HG02981 (cell line): ENCODE data around the gene PXN.
"Not testable (repeated sequence)": the region's sequence is repeated elsewhere in the genome, so short reads cannot be mapped to it uniquely, and the experiment has no call there.

ENCODE experiments used
- ATAC-seq: cut with Tn5 transposase; IDR thresholded peaks from one replicate; pipeline ENCODE4 v1.9.1; 2021; ENCODE audit warnings: mild to moderate bottlenecking, moderate library complexity; ENCODE audit not compliant: unreplicated experiment

PXN gene

DNA sequence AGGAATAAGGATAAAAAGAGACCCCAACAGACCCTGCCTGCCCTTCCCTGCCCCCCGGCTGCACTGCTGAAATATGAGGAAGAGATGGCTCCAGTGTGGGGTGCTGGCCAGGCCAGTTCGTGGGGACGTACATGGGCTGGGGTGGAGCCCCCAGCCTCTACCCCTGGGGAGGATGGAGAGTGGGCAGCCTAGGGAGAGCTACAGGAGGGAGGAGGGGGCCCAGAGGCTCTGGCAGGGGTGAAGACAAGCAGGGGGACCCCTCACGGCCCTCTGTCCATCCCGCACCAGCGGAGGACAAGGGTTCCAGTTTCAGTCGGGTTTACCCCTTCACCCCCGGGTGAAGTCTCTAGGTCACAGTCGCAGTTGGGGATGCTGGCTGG lies 53.6 kb downstream of the PXN start:
- ATAC-seq = no peak

DNA sequence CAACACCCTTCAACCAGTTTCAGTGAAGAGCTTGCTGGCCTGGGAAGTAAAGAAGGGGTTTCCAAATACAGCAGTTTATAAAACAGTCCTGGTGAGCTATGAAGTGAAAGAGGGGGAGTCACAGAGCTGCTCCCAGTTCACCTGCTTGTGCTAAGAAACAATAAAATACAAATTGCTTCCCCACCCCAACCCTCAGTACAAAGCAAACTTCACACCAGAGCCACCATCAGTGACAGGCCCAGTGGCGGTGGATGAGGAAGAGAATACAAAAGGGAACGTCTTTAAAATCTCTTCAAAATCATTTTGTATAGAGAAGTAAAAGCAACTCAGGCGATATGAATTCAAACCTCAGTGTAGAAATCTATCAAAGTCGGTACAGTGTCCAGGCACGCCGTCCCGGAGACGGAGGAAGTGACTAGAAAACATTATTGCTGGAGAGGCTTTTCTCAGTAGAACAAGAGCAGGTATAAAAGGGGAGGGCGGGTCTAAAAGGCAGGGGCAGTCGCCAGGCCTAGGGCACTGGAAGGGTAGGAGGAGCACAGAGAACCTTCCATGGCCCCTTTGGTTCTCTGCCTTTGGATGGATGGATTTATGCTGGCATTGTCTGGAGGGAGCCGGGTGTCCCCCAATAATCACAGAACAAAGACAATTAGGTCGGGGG lies 54.2 kb downstream of the PXN start:
- no peak for ATAC-seq

DNA sequence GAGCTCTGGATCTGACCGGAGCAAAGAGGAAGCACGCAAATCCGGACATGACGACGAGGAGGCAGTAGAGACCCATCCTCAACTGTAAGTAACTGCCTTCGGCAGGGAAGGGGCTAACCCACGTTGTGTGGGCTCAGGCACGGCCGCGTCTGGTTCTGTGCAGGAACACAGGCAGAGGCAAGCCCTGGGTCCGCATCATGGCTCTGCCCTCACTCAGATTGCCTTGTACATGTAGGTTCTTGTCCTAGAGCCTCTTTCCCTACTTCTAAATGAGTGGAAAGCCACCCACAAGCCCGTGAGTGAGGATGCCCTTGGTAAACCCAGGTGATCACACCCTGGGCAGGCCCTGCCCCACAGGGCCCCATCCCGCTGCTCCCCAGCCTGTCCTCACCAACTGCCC lies 55.7 kb downstream of the PXN start:
- ATAC-seq = no peak

DNA sequence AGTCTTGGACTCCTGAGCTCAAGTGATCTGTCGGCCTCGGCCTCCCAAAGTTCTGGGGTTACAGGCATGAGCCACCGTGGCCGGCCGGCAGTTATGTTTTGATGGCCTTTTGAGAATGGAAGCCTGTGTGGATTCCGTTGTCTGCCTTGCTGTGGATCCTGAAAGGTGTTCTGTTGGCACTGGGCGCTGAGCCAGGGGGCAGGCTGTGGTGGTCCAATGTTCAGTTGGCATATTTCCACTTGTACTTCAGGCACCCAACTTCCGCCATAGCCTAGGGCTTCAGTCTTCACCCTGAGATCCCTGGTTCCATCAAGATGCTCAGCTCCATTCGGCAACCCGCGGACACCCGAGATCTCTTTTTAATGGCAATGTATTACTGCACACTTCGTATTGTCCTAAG lies 58.3 kb downstream of the PXN start:
- ATAC-seq = no peak

DNA sequence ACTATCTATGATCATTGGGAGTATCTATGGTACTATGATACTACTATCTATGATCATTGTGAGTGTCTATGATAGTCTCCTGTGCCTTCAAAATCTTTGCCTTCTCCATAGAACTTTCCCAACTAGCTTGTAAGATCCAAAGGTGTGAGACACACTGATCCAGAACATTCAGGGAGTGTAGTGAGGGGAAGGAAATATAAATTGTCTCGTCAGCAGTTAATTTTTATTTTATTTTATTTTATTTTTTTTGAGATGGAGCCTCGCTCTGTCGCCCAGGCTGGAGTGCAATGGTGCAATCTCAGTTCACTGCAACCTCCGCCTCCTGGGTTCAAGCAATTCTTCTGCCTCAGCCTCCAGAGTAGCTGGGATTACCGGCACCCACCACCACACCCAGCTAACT lies 58.7 kb downstream of the PXN start:
- ATAC-seq = not testable (repeated sequence)

DNA sequence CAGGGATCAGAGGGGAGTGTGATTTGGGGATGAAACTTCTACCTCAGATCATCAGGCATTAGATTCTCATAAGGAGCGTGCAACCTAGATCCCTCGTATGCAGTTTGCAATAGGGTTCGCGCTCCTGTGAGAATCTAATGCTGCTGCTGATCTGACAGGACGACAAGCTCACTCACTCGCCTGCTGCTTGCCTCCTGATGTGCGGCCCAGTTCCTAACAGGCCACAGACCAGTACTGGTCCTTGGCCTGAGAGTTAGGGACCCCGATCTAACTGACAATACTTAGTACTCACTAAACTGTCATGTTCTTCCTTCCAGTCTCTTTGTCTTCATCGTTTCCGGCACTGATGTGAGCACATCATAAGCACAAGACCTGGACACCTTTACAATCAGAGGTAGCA lies 59.3 kb downstream of the PXN start:
- ATAC-seq = no peak

DNA sequence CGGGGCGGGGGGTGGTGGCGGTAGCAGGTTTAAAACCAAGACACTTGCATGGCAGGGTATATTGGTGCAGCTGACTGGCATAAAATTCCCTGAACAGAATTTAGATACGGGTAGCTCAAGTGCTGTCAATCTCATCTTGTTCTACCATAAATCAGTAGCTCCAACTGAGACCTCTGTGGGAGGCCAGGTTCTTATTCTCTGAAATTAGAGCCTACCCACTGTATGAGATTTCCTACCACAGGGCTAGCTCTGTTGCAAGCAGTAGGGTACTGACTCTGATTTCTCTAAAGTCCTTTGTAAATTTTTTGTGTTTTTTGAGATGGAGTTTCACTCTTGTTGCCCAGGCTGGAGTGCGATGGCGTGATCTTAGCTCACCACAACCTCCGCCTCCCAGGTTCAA lies 61.4 kb downstream of the PXN start:
- ATAC-seq = no peak

DNA sequence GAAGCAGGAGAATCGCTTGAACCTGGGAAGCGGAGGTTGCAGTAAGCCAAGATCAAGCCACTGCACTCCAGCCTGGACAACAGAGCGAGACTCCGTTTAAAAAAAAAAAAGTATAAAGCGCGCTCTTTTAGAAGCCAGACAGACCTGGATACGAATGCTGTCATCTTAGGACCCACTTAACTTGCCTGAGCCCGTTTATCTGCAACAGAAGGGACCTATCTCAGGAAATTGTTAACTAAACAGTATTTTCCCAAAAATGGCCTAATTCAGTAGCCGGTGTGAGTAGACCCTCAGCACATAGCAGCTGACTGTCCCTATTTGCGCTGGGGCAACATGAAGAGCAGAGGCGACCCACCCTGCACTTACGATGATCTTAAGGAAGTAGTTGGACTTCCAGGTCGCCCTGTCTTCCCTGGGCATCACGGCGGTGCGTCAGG lies 65.1 kb downstream of the PXN start:
- no peak for ATAC-seq

DNA sequence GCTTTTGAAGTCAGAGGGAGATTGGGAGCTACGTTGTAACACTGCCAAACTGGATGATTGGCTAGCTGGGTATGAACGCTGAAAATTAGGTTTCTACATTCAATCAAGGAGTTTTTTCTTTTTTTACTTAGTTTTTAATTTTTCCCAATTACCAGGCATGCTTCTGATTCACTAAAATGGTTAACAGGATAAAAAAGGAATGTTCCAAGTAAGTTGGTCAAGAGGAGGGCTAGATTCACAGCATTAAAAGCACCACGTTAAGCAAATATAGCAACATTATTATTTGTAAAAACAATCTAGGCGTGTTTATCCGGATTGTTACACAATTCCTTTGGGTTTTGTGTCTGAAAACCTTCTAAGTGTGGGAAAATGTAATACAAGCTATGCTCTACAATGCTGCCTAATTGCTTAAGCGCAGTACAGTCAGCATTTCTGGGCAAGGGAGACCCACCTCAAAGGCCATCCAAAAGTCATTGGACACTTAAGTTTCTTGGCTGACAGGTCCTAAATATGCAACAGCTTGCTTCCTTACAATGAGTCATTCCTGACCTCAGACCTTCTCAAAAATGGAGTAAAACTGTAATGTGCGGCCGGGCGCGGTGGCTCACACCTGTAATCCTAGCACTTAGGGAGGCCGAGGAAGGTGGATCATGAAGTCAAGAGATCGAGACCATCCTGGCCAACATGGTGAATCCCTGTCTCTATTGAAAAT lies 65.8 kb downstream of the PXN start:
- no peak for ATAC-seq

DNA sequence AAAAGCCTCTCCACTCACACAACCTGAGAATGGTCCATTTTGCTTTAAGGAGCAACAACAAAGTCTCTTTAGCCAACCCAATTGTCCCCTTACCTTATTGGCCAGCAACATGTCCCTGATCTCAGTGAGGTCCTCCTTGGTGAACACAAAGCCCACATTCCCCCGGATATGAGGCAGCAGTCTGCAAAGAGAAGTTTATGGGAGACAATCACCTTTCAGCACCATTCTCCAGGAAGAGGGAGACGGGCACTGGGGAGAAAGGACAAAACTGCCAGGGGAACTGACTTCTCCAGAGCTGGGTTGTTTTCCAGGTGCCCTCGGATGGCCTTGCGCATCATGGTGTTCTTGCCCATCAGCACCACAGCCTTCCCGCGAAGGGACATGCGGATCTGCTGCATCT lies 66.5 kb downstream of the PXN start:
- ATAC-seq = no peak

DNA sequence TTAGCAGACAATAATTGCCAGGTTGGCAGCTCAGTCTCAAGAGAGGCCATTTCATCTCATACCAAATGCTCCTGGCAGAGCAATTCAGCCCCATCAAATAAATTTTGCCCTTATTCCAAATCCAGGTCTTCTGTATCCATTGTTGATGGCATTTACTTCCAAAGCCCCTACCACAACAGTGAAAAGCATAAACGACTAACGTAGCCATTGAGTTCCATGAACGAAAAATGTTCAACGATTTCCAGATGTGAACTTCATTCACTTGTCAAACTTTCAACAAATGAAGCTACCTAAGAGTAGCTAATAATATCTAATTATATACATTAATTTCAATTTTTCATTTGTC lies 68.0 kb downstream of the PXN start:
- no peak for ATAC-seq

DNA sequence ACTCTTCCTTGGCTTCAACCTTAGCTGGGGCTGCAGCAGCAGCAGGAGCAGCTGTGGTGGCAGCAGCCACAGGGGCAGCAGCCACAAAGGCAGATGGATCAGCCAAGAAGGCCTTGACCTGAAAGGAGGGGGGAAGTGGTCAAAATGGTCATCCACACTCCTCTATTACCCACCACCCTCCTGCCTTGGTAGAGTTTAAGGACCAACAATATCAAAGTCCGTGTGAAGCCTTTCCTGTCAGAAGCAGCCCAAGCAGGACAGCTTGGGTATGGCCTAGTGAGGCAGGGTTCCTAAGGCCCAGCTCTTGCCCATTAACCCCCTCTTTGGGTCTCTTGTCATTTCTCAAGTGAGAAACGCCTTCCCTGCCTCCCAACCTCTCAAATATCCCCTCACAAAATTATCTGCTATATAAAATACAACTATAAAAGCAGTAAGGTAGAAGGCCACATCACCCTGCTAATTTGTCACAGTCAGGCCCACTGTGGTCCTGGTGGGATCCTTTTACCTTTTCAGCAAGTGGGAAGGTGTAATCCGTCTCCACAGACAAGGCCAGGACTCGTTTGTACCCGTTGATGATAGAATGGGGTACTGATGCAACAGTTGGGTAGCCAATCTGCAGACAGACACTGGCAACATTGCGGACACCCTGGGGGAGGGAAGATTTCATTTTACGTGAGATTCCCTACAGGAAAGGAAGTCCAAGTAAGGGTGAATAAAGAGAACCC lies 68.6 kb downstream of the PXN start:
- not testable (repeated sequence) for ATAC-seq

DNA sequence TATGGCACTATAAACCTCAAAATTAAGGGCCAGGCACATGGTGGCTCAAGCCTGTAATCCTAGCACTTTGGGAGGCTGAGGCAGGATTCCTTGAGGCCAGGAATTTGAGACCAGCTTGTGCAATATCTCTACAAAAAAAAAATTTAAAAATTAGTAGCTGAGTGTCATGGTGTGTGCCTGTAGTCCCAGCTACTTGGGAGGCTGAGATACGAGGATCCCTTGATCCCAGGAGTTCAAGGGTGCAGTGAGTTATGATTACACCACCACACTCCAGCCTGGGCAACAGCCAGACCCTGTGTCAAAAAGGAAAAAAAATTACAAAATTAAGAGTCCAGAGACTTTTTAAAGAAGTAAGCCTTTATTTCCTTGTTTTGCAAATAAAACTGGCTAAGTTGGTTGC lies 69.2 kb downstream of the PXN start:
- ATAC-seq = no peak

DNA sequence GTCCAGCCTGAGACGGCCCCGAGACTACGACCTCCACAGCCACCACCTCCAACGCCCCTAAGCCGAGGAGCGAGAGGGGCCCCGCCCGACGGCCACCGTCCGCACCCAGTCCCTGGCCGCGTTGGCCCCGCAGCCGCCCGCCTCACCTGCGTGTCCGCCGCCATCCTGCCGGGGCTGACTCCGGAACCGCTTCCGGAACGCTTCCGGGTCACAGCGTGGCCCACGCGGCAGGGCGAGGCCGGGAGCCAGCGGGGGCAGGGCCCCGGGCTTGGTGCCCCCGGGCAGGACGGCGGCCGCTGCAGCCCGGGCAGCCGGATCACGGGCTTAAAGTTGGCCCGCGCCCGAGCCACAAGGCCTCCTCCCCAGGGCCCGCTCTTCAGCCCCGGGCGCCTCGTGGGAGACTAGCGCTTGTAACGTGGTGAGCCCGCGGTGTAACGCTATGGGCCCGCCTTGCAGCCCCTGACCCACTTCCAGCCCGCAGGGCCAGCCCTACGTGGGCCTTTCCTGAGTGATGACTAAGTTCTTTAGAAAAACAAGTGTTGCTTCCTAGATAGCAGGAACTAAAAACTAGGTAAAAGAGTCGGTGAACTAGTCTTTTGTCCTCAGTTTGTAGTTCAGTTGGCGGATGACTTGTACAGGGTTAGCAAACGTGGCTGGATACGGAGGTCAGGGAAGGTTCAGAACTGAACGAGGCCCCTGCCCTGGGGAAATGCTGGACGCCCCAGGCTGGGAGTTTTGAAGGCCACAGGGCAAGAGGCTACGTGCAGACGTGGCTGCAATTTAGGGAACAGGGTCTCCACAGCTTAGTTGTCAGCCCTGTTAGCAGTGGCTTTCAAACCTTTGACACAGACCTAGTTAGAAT lies 70.8 kb downstream of the PXN start, which contains the start of gene GCN1:
TSS of gene GCN1 (minus strand) at position 182 of the 862 bp plus-strand sequence. CDS start at position 164, 18 bp downstream.
- peak; percentile 68 for ATAC-seq

DNA sequence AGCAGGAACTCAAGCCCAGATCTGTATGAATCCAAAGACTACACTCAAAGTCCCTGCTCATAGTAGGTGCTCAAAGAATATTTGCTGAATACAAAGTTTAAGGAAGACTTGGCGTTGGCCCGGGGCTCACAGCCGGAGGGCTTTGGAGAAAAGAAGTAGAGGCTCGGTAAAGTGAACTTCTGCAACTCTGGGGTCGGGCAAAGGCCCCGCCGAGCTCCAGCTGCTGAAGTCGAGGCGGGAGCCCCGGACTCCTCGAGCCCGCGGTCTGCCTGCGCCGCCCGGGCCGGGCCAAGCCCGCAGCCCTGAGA lies 71.3 kb downstream of the PXN start:
- ATAC-seq = no peak

DNA sequence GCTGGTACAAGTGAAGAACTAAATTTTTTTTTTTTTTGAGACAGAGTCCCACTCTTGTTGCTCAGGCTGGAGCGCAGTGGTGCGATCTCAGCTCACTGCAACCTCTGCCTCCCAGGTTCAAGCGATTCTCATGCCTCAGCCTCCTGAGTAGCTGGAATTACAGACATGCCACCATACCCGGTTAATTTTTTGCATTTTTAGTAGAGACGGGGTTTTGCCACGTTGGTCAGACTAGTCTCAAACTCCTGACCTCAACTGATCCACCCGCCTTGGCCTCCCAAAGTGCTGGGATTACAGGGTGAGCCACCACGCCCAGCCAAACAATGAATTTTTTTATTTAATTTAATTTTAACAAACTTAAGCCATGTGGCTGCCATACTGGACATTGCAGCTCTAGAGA lies 72.2 kb downstream of the PXN start:
- ATAC-seq = not testable (repeated sequence)

DNA sequence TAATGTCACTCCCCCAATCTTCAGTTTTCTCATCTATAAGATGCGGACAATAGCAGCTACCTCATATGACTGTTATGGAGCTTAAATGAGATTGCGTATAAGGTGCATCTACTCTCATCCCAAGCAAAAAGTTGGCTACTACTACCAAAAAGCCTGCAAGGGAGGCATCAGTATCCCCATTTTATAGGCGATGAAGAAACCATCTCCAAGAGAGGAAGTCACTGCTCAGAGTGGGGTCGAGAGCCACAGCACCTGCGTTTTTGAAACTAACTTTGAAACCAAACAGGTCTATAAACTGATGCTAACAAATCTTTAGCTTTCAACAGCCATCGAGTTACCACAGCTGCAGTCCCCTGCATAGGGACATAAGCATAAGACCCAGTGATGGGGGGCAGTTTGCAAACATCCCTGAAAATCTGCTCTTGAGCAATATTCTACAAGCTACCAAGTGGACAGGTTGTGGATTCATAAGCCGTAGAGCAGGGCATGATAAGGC lies 74.5 kb downstream of the PXN start:
- ATAC-seq = no peak

DNA sequence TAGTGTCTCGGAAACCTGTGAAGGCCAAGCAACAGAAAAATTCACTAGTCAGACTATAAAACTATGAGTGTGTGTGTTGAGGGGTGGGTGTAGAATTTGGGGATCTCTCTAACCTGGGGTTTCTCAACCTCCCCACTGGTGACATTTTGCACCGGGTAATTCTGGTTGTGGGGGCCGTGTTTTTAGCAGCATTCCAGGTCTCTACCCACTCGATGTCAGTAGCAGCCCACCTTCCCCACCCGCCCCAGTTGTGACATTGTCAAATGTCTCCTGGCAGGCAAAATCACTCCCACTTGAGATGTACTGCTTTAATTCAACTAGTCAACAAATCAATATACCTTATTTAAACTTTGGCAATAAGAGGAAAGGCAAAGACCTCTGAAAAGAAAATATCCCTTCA lies 75.1 kb downstream of the PXN start:
- ATAC-seq = no peak

DNA sequence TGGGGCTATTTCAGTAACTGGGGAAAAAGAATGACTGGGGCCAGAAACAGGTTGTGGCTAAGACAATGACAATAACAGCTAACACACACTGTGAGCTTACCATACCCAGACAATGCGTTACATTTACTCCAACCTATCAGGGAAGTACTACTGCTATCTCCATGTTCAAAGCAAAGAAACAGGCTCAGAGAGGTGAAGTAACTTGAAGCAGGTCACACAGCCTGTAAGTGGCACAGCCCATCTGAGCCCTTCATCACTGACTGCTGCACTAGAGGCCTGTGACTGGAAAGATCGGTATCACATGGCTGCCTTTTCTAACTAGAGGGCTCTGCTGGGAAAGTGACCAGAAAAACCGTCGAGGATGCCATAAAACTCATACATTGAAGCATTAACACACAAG lies 78.9 kb downstream of the PXN start:
- no peak for ATAC-seq

DNA sequence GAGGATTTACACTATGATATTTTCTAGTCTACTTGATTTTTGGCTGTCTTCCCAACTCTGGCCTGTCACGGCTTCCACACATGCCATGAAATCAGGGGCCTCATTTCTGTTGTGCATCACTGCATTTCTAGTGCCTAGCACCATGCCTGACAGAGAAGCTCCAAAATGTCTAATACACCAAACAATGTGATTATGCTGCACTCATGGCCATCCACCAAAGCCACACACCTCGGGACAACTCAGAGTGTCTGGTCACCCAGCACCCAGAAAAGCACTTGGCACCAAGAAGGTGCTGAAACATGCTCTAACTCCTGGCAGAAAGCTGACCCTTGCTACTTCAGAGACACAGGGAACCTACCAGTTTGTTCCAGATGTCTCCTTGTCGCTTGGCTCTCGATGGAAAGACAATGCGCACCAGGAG lies 82.3 kb downstream of the PXN start:
- ATAC-seq = no peak

DNA sequence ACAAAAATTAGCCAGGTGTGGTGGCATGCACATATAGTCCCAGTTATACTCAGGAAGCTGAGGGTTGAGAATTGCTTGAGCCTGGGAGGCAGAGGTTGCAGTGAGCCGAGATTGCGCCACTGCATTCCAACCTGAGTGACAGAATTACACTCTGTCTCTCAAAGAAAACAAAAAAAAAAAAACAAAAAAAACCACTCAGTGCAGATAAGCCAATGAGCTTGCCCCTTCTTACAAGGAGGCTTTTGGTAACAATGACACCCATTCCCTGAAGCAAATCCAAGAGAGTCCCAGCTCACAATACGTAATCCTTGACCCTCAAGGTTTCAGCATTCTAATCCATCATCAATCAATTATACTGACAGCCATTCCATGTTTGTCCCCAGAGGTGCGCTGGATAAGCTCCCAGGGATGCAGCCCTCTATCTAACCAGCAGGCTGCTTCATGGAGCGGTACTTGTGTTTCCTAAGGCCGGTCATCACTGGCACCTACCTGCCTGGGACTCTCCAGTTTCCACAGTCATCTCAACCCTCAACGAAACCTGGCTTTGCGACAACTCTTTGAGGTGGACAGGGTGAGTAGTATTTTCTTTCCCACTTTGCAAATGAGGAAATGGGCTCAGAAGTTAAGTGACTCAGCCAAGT lies 83.4 kb downstream of the PXN start:
- no peak for ATAC-seq
